DOHH2 (cell line): ENCODE measurements around the gene GNLY.

Experiments
- H3F3A ChIP-seq: fragments of 200-600 bp; sonication (generic), shearing (Covaris generic); 2 replicates; pipeline ENCODE4 v1.6.0; 2016; ENCODE audit warnings: antibody characterized with exemption, mild to moderate bottlenecking; ENCODE audit not compliant: control insufficient read depth, insufficient read depth
- H3K27ac ChIP-seq: fragments of 200-600 bp; sonication (generic); 2 replicates; pipeline ENCODE4 v1.5.1; 2014; ENCODE audit warnings: low read depth, mild to moderate bottlenecking, low read length, moderate library complexity
- H3K27me3 ChIP-seq: fragments of 200-600 bp; sonication (generic); 2 replicates; pipeline ENCODE4 v1.6.1; 2014; ENCODE audit warnings: mild to moderate bottlenecking, low read length, mixed read lengths; ENCODE audit not compliant: control insufficient read depth
- H3K36me3 ChIP-seq: fragments of 200-600 bp; sonication (generic); 2 replicates; pipeline ENCODE4 v1.6.1; 2014; ENCODE audit warnings: mild to moderate bottlenecking, low read length, moderate library complexity, mixed read lengths; ENCODE audit not compliant: control insufficient read depth
- H3K4me1 ChIP-seq: fragments of 200-600 bp; sonication (generic); 2 replicates; pipeline ENCODE4 v1.6.1; 2014; ENCODE audit warnings: mild to moderate bottlenecking, low read length, mixed read lengths; ENCODE audit not compliant: control insufficient read depth
- H3K4me2 ChIP-seq: fragments of 200-600 bp; sonication (generic); 2 replicates; pipeline ENCODE4 v1.6.0; 2014; ENCODE audit warnings: mild to moderate bottlenecking, low read length, moderate library complexity
- H3K4me3 ChIP-seq: fragments of 200-600 bp; sonication (generic); 2 replicates; pipeline ENCODE4 v1.5.1; 2014; ENCODE audit warnings: mild to moderate bottlenecking, low read length, mixed read lengths
- H3K79me2 ChIP-seq: fragments of 200-600 bp; sonication (generic); 2 replicates; pipeline ENCODE4 v1.6.1; 2014; ENCODE audit warnings: mild to moderate bottlenecking, low read length, mixed read lengths; ENCODE audit not compliant: control insufficient read depth
- H3K9me2 ChIP-seq: fragments of 200-600 bp; sonication (generic); replicated peaks from 2 replicates; pipeline ENCODE4 v1.6.1; 2014; ENCODE audit warnings: mild to moderate bottlenecking, low read length, mixed read lengths; ENCODE audit not compliant: control insufficient read depth
- H3K9me3 ChIP-seq: fragments of 200-600 bp; sonication (generic); 2 replicates; pipeline ENCODE4 v1.6.1; 2014; ENCODE audit warnings: antibody characterized with exemption, low read length, mixed read lengths; ENCODE audit not compliant: control insufficient read depth, insufficient read depth
- H4K20me1 ChIP-seq: fragments of 200-600 bp; sonication (generic); 2 replicates; pipeline ENCODE4 v1.6.0; 2014; ENCODE audit warnings: low read depth, mild to moderate bottlenecking, antibody characterized with exemption, low read length, moderate library complexity; ENCODE audit not compliant: control insufficient read depth, insufficient read depth
- CTCF ChIP-seq: fragments of 200-600 bp; sonication (generic); IDR thresholded peaks from one replicate; pipeline ENCODE4 v1.5.1; 2014; ENCODE audit warnings: antibody characterized with exemption, mild to moderate bottlenecking, low read depth, low read length; ENCODE audit not compliant: poor library complexity, severe bottlenecking
- EZH2phosphoT487 ChIP-seq: fragments of 200-600 bp; sonication (generic); IDR thresholded peaks from 2 replicates; pipeline ENCODE4 v1.6.1; 2017; ENCODE audit warnings: borderline replicate concordance, mild to moderate bottlenecking, antibody characterized with exemption, low read length, moderate library complexity, mixed read lengths

The GNLY gene

GRCh38 chr2:85725451-85725850, 31.3 kb downstream of the GNLY start:
- H3K27ac ChIP-seq: no peak overlapping the region
- no peak overlapping the region for H3K4me2 ChIP-seq
- H3K36me3 ChIP-seq: no peaks in the 10 kb centered on the region
- H4K20me1 ChIP-seq: no peaks in the 10 kb centered on the region
- no peaks in the 10 kb centered on the region for H3K79me2 ChIP-seq
- H3F3A ChIP-seq: no peaks in the 10 kb centered on the region
- H3K9me2 ChIP-seq: no peaks in the 10 kb centered on the region
- H3K4me3 ChIP-seq: no peak overlapping the region
- H3K4me1 ChIP-seq: no peaks in the 10 kb centered on the region
- H3K27me3 ChIP-seq: peaks cover 13% of the 10 kb centered on the region
- TF ChIP-seq CTCF (no peak), EZH2phosphoT487 (no peak)
- no peaks in the 10 kb centered on the region for H3K9me3 ChIP-seq

- H3F3A ChIP-seq: no peaks in the 10 kb centered on the region
- no peaks in the 10 kb centered on the region for H3K36me3 ChIP-seq
- H3K9me2 ChIP-seq: no peaks in the 10 kb centered on the region
- H3K4me2 ChIP-seq: no peak overlapping the region
- no peak overlapping the region for H3K27ac ChIP-seq
- TF ChIP-seq EZH2phosphoT487: no peak
- no peak for TF ChIP-seq CTCF
- peaks cover 13% of the 10 kb centered on the region for H3K27me3 ChIP-seq
- H3K4me3 ChIP-seq: no peak overlapping the region
- H3K79me2 ChIP-seq: no peaks in the 10 kb centered on the region
- no peaks in the 10 kb centered on the region for H3K9me3 ChIP-seq
- H3K4me1 ChIP-seq: no peaks in the 10 kb centered on the region
- H4K20me1 ChIP-seq: no peaks in the 10 kb centered on the region
Measured at GRCh38 chr2:85727798-85728197, 33.6 kb downstream of the GNLY start.

- Histone ChIP-seq H3K79me2 (no peaks in the 10 kb centered on the region), H3K4me2 (no peak overlapping the region), H3K27ac (no peak overlapping the region), H3K4me1 (no peaks in the 10 kb centered on the region), H3K9me3 (no peaks in the 10 kb centered on the region), H3K9me2 (no peaks in the 10 kb centered on the region), H3K27me3 (peaks cover 13% of the 10 kb centered on the region), H3K36me3 (no peaks in the 10 kb centered on the region), H3K4me3 (no peak overlapping the region), H4K20me1 (no peaks in the 10 kb centered on the region), H3F3A (no peaks in the 10 kb centered on the region)
- TF ChIP-seq EZH2phosphoT487: no peak
- no peak for TF ChIP-seq CTCF
Measured at GRCh38 chr2:85728342-85728741, 34.2 kb downstream of the GNLY start.
